HepG2 (cell line): ENCODE results near the gene SLCO2B1. TPM values are rescaled to one million over a fixed set of nuclear protein-coding genes. Genes with fewer than 3 reads are reported as not detected.

Experiments
- ATF7 ChIP-seq, 2 experiments: fragments of 450-650 bp in 1 of 2; sonication (generic) in 1 of 2; formaldehyde crosslinking in 1 of 2; IDR thresholded peaks; 2 replicates each; pipeline versions ENCODE4 v1.4.0 to v1.6.1; 2016 to 2020; ENCODE audit warnings: antibody characterized with exemption in 1 of 2, mild to moderate bottlenecking in 1 of 2, missing genetic modification reagents in 1 of 2
- CTCF ChIP-seq: sonication (generic); formaldehyde crosslinking; IDR thresholded peaks from 2 replicates; pipeline ENCODE4 v1.5.0; 2020; ENCODE audit warnings: mild to moderate bottlenecking, missing genetic modification reagents, moderate library complexity
- FOXM1 ChIP-seq: sonication (generic); formaldehyde crosslinking; IDR thresholded peaks from 2 replicates; pipeline ENCODE4 v1.5.0; 2020; ENCODE audit warnings: missing genetic modification reagents
- MLXIP ChIP-seq: sonication (generic); formaldehyde crosslinking; IDR thresholded peaks from 2 replicates; pipeline ENCODE4 v1.9.0; 2021; ENCODE audit warnings: missing genetic modification reagents, borderline replicate concordance
- SETDB1 ChIP-seq: sonication (generic); formaldehyde crosslinking; IDR thresholded peaks from 2 replicates; pipeline ENCODE4 v1.5.1; 2020; ENCODE audit warnings: missing genetic modification reagents, mild to moderate bottlenecking, borderline replicate concordance
- TEF ChIP-seq: sonication (generic); formaldehyde crosslinking; IDR thresholded peaks from 2 replicates; pipeline ENCODE4 v1.5.0; 2020; ENCODE audit warnings: missing genetic modification reagents
- THAP11 ChIP-seq: IDR thresholded peaks from 2 replicates; pipeline ENCODE4 v1.6.1; 2016; ENCODE audit warnings: missing biosample characterization, missing genetic modification reagents
- XRCC5 ChIP-seq: fragments of 200-400 bp; formaldehyde crosslinking; optimal IDR thresholded peaks from 2 replicates; pipeline ENCODE3; 2017; ENCODE audit warnings: mild to moderate bottlenecking, low read length
- ZNF546 ChIP-seq: sonication (generic); formaldehyde crosslinking; conservative IDR thresholded peaks from 2 replicates; pipeline ENCODE4 v1.8.1; 2023; ENCODE audit warnings: mild to moderate bottlenecking, missing genetic modification reagents
- ZNF605 ChIP-seq: sonication (generic); formaldehyde crosslinking; IDR thresholded peaks from 2 replicates; pipeline ENCODE4 v1.8.0; 2022; ENCODE audit warnings: mild to moderate bottlenecking, missing genetic modification reagents
- ZNF800 ChIP-seq: sonication (generic); formaldehyde crosslinking; IDR thresholded peaks from 2 replicates; pipeline ENCODE4 v1.4.0; 2020; ENCODE audit warnings: missing genetic modification reagents
- polyA plus RNA-seq, 8 experiments: library from polyadenylated mRNA; depleted of rRNA in 3 of 8; stranded (reverse) in 7 of 8; unstranded in 1 of 8; fragments of >200 nt; fragmentation: Illumina TruSeq in 4 of 8; extraction: Trizol in 4 of 8; gene quantifications; 2 replicates each; pipeline versions ENCODE4 v1.2.1 to v1.2.3, GENCODE V29; 2011 to 2016; ENCODE audit warnings: low read depth in 4 of 8, missing spikeins in 1 of 8, mixed read lengths in 1 of 8; ENCODE audit not compliant: insufficient read depth in 1 of 8
- total RNA-seq, 5 experiments: library from RNA; depleted of rRNA; stranded (reverse); fragments of >200 nt; fragmentation: Illumina TruSeq; extraction: Trizol; gene quantifications; 2 replicates each; pipeline ENCODE4 v1.2.3, GENCODE V29; 2016; ENCODE audit warnings: low read depth in 1 of 5
- TF ChIP-seq, protein P1 (sequence below): sonication (generic); formaldehyde crosslinking; IDR thresholded peaks from 2 replicates; pipeline ENCODE4 v1.5.1; 2020; ENCODE audit warnings: mild to moderate bottlenecking, missing genetic modification reagents, moderate library complexity
- TF ChIP-seq, protein P2 (sequence below): IDR thresholded peaks from 2 replicates; pipeline ENCODE4 v1.6.1; 2016; ENCODE audit warnings: missing genetic modification reagents, missing compliant biosample characterization
- TF ChIP-seq, protein P3 (sequence below): IDR thresholded peaks from 2 replicates; pipeline ENCODE4 v1.6.1; 2018; ENCODE audit warnings: missing genetic modification reagents, mild to moderate bottlenecking, missing compliant biosample characterization

The SLCO2B1 gene
- total and polyA plus RNA-seq, 2 of the 13 experiments (the other 11 are each of a cell fraction or from before 2014, with no cell fraction given), result 15.3 to 19.8 TPM

- TF ChIP-seq, protein P1, sequence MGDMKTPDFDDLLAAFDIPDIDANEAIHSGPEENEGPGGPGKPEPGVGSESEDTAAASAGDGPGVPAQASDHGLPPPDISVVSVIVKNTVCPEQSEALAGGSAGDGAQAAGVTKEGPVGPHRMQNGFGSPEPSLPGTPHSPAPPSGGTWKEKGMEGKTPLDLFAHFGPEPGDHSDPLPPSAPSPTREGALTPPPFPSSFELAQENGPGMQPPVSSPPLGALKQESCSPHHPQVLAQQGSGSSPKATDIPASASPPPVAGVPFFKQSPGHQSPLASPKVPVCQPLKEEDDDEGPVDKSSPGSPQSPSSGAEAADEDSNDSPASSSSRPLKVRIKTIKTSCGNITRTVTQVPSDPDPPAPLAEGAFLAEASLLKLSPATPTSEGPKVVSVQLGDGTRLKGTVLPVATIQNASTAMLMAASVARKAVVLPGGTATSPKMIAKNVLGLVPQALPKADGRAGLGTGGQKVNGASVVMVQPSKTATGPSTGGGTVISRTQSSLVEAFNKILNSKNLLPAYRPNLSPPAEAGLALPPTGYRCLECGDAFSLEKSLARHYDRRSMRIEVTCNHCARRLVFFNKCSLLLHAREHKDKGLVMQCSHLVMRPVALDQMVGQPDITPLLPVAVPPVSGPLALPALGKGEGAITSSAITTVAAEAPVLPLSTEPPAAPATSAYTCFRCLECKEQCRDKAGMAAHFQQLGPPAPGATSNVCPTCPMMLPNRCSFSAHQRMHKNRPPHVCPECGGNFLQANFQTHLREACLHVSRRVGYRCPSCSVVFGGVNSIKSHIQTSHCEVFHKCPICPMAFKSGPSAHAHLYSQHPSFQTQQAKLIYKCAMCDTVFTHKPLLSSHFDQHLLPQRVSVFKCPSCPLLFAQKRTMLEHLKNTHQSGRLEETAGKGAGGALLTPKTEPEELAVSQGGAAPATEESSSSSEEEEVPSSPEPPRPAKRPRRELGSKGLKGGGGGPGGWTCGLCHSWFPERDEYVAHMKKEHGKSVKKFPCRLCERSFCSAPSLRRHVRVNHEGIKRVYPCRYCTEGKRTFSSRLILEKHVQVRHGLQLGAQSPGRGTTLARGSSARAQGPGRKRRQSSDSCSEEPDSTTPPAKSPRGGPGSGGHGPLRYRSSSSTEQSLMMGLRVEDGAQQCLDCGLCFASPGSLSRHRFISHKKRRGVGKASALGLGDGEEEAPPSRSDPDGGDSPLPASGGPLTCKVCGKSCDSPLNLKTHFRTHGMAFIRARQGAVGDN (CRISPR knock-in tag), result peak; percentile 70
- TF ChIP-seq SETDB1 (CRISPR knock-in tag), result no peak
- peak; percentile 93 for TF ChIP-seq ZNF800
- TF ChIP-seq TEF, result no peak
- TF ChIP-seq, protein P2, sequence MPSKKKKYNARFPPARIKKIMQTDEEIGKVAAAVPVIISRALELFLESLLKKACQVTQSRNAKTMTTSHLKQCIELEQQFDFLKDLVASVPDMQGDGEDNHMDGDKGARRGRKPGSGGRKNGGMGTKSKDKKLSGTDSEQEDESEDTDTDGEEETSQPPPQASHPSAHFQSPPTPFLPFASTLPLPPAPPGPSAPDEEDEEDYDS, result no peak
- peak; percentile 70; the same call in 1 of the 2 replicates for TF ChIP-seq ZNF546 (CRISPR knock-in tag)
- TF ChIP-seq FOXM1 (CRISPR knock-in tag), result no peak
- no peak for TF ChIP-seq ZNF605 (CRISPR knock-in tag)
- 0 out of 2 replicates have a peak, but pooled peaks have one; percentile 18 for TF ChIP-seq THAP11 (CRISPR knock-in tag)
- TF ChIP-seq, protein P3, sequence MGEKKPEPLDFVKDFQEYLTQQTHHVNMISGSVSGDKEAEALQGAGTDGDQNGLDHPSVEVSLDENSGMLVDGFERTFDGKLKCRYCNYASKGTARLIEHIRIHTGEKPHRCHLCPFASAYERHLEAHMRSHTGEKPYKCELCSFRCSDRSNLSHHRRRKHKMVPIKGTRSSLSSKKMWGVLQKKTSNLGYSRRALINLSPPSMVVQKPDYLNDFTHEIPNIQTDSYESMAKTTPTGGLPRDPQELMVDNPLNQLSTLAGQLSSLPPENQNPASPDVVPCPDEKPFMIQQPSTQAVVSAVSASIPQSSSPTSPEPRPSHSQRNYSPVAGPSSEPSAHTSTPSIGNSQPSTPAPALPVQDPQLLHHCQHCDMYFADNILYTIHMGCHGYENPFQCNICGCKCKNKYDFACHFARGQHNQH (CRISPR knock-in tag), result no peak
- TF ChIP-seq XRCC5, result peak; percentile 81
- peak; percentile 76 for TF ChIP-seq CTCF (CRISPR knock-in tag)
- no peak for TF ChIP-seq ATF7 (IDR thresholded peaks at IDR 0.05)
- no peak for TF ChIP-seq ATF7 (CRISPR knock-in tag; IDR thresholded peaks at IDR 0.05)
- TF ChIP-seq MLXIP (CRISPR knock-in tag), result no peak
Observed at GRCh38 chr11:75241036-75241905, 90.4 kb downstream of the SLCO2B1 start (continued).
